ENCODE measurements around the gene LTB. TPM values are rescaled to one million over a fixed set of nuclear protein-coding genes. Genes with fewer than 3 reads are reported as not detected.

Gene LTB
- total RNA-seq, 1 experiment from 2014 or later = not detected

DNA sequence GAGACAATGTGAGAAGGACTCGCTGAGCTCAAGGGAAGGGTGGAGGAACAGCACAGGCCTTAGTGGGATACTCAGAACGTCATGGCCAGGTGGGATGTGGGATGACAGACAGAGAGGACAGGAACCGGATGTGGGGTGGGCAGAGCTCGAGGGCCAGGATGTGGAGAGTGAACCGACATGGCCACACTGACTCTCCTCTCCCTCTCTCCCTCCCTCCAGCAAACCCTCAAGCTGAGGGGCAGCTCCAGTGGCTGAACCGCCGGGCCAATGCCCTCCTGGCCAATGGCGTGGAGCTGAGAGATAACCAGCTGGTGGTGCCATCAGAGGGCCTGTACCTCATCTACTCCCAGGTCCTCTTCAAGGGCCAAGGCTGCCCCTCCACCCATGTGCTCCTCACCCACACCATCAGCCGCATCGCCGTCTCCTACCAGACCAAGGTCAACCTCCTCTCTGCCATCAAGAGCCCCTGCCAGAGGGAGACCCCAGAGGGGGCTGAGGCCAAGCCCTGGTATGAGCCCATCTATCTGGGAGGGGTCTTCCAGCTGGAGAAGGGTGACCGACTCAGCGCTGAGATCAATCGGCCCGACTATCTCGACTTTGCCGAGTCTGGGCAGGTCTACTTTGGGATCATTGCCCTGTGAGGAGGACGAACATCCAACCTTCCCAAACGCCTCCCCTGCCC lies 5.2 kb downstream of the LTB start:
- no peak for DNase-seq (ENCODE audit: low spot score)

DNA sequence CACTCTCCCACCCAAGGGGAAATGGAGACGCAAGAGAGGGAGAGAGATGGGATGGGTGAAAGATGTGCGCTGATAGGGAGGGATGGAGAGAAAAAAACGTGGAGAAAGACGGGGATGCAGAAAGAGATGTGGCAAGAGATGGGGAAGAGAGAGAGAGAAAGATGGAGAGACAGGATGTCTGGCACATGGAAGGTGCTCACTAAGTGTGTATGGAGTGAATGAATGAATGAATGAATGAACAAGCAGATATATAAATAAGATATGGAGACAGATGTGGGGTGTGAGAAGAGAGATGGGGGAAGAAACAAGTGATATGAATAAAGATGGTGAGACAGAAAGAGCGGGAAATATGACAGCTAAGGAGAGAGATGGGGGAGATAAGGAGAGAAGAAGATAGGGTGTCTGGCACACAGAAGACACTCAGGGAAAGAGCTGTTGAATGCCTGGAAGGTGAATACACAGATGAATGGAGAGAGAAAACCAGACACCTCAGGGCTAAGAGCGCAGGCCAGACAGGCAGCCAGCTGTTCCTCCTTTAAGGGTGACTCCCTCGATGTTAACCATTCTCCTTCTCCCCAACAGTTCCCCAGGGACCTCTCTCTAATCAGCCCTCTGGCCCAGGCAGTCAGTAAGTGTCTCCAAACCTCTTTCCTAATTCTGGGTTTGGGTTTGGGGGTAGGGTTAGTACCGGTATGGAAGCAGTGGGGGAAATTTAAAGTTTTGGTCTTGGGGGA lies 6.1 kb downstream of the LTB start:
- DNase-seq (ENCODE audit: low spot score) = no peak

DNA sequence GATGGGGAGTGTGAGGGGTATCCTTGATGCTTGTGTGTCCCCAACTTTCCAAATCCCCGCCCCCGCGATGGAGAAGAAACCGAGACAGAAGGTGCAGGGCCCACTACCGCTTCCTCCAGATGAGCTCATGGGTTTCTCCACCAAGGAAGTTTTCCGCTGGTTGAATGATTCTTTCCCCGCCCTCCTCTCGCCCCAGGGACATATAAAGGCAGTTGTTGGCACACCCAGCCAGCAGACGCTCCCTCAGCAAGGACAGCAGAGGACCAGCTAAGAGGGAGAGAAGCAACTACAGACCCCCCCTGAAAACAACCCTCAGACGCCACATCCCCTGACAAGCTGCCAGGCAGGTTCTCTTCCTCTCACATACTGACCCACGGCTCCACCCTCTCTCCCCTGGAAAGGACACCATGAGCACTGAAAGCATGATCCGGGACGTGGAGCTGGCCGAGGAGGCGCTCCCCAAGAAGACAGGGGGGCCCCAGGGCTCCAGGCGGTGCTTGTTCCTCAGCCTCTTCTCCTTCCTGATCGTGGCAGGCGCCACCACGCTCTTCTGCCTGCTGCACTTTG lies 6.8 kb downstream of the LTB start, which contains the start of gene TNF:
TSS of gene TNF (plus strand) at position 231 of the 567 bp plus-strand sequence. CDS start at position 408, 177 bp downstream.
- no peak for DNase-seq (ENCODE audit: low spot score)

DNA sequence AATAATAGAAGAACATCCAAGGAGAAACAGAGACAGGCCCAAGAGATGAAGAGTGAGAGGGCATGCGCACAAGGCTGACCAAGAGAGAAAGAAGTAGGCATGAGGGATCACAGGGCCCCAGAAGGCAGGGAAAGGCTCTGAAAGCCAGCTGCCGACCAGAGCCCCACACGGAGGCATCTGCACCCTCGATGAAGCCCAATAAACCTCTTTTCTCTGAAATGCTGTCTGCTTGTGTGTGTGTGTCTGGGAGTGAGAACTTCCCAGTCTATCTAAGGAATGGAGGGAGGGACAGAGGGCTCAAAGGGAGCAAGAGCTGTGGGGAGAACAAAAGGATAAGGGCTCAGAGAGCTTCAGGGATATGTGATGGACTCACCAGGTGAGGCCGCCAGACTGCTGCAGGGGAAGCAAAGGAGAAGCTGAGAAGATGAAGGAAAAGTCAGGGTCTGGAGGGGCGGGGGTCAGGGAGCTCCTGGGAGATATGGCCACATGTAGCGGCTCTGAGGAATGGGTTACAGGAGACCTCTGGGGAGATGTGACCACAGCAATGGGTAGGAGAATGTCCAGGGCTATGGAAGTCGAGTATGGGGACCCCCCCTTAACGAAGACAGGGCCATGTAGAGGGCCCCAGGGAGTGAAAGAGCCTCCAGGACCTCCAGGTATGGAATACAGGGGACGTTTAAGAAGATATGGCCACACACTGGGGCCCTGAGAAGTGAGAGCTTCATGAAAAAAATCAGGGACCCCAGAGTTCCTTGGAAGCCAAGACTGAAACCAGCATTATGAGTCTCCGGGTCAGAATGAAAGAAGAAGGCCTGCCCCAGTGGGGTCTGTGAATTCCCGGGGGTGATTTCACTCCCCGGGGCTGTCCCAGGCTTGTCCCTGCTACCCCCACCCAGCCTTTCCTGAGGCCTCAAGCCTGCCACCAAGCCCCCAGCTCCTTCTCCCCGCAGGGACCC lies 7.8 kb downstream of the LTB start:
- DNase-seq (ENCODE audit: low spot score) = no peak

DNA sequence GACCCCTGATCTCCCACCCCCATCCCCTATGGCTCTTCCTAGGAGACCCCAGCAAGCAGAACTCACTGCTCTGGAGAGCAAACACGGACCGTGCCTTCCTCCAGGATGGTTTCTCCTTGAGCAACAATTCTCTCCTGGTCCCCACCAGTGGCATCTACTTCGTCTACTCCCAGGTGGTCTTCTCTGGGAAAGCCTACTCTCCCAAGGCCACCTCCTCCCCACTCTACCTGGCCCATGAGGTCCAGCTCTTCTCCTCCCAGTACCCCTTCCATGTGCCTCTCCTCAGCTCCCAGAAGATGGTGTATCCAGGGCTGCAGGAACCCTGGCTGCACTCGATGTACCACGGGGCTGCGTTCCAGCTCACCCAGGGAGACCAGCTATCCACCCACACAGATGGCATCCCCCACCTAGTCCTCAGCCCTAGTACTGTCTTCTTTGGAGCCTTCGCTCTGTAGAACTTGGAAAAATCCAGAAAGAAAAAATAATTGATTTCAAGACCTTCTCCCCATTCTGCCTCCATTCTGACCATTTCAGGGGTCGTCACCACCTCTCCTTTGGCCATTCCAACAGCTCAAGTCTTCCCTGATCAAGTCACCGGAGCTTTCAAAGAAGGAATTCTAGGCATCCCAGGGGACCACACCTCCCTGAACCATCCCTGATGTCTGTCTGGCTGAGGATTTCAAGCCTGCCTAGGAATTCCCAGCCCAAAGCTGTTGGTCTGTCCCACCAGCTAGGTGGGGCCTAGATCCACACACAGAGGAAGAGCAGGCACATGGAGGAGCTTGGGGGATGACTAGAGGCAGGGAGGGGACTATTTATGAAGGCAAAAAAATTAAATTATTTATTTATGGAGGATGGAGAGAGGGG lies 8.8 kb downstream of the LTB start:
- DNase-seq (ENCODE audit: low spot score) = no peak

DNA sequence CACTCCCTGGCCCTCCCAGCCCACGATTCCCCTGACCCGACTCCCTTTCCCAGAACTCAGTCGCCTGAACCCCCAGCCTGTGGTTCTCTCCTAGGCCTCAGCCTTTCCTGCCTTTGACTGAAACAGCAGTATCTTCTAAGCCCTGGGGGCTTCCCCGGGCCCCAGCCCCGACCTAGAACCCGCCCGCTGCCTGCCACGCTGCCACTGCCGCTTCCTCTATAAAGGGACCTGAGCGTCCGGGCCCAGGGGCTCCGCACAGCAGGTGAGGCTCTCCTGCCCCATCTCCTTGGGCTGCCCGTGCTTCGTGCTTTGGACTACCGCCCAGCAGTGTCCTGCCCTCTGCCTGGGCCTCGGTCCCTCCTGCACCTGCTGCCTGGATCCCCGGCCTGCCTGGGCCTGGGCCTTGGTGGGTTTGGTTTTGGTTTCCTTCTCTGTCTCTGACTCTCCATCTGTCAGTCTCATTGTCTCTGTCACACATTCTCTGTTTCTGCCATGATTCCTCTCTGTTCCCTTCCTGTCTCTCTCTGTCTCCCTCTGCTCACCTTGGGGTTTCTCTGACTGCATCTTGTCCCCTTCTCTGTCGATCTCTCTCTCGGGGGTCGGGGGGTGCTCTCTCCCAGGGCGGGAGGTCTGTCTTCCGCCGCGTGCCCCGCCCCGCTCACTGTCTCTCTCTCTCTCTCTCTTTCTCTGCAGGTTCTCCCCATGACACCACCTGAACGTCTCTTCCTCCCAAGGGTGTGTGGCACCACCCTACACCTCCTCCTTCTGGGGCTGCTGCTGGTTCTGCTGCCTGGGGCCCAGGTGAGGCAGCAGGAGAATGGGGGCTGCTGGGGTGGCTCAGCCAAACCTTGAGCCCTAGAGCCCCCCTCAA lies 9.9 kb downstream of the LTB start, which contains the start of gene LTA:
TSS of gene LTA (plus strand) at position 249 of the 871 bp plus-strand sequence. CDS start at position 703, 454 bp downstream.
- DNase-seq (ENCODE audit: low spot score) = no peak

DNA sequence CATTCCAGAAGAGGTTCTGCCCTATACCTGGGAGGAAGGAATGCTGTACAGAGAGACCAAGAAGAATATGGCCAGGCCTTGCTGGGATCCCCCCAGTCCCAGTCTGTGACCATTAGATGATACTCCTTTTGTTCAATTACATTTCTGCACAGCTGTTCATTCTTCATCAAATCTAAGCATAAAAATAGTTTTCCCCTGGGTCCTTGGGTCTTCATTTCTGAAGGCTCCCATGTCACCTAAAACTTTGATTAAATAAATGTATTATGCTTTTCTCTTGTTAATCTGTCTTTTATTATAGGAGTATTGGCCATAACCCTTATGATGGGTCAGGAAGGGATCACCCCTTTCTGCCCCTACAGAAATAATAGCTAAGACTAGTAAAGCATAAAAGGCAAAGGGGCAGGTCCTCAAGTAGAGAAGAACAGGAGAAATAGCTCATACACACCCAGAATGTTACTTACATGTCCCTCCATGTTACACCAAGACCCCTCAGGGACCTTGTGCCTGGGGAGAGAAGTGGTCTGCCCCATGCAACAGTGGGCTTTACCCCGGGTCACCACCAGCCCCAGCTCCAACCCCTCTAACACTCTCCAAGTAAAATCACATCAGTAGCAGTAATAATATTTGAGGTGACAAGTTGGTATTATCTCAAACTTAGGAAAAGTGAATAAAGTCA lies 12.2 kb downstream of the LTB start:
- DNase-seq (ENCODE audit: low spot score) = no peak

DNA sequence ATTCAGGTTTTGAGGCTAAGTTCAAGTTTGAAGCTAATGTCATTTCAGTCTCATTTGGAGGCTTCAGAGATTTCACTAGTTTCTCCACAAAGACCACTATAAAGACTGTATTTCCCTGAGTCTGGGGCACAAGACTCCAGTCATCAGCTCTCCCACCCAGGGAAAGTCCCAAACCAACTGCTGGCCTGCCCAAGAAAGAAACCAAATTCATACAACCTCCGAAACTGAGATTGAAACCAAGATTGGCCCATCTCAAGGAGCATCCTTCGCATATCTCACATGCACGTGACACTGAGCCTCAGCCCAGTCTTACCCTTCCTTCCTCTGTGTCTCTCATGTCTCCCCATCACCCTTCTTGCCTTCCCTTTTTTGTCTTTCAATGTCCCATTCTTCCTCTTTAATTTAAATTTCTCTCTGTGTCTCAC lies 13.7 kb downstream of the LTB start:
- DNase-seq (ENCODE audit: low spot score) = no peak

DNA sequence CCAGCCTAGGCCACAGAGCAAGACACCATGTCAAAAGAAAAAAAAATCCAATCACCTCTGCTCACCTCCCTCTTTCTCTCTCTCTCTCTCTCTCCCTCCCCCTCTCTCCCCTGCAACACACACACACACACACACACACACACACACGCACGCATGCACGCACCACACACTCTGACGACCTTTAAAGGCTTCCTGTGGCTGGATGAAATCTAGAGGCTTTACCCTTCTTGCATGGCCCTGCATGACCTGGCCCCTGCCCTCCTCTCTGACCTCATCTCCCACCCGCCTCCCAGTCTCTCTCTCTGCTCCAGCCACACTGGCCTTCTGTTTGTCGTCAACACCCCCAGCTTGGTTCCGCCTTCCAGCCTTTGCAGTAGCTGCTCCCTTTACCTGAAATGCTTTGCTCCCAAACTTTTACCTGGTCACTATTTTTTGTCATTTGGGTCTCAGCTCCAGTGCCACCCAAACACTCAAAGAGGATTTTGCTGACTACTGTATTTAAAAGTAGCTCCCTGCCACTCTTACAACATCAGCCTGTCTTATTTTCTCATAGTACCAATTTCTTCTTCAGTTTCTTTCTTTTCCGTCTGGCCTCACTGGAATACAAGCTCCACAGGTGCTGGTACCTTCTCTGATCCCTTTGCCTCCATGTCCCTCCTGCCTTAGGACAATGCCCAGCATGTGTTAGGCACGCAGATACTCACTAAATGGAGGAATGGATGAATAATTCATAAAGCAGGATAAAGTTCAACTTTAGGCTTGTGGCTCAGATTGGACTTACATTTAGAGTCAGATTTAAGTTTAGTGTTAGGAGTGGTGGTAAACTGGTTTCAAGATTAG lies 14.5 kb downstream of the LTB start:
- DNase-seq (ENCODE audit: low spot score) = no peak

DNA sequence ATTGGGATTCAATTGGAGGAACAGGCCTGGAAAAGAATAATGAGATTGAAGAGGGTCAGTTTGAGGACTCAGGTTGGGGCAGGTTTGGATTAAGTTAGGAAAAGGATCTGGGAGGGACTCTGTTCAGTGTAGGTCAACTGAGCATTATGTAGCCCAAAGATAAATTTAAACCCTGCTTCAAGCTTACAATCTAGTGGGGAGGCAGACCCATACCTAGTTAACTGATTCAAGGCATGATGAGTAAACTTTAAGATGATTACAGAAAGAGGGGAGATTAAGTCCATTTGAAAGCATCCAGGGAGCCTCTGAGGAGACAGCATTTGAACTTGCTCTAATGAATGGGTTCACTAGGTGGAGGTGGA lies 21.5 kb downstream of the LTB start:
- DNase-seq (ENCODE audit: low spot score) = no peak

DNA sequence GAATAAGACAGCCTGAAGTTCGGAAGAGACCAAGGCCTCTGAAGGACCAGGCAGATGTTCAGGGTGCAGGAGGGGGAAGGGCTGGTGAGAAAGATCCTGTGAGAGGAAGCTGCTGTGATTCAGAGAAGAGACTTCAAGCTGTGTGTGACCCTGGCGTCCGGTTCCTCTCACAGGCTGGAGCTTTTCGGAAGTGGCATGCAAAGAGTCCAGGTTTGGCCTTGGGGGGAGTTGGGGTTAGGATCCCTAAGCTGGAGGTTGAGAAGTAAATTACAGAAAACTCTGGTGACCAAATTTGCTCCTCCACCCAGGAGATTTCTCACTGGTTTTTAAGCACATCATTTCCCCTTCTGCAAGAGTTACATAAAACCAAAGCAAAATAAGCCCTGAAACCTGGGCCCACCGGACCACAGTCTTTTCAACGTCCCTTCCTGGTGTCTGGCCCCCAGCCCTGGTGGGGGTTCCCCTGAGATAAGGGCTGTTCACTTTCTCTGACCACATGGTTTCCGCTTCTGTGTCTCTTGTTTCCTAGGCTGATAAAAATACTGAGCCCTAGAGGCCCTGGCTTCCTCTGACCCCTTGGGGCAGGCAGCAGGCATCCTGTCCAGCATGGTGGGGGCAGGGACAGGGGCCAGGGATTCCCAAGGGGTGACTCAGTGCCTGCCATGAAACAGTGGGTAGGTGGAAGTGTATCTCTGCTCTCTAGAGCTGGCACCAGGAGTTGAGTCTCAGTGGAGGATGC lies 22.1 kb downstream of the LTB start:
- DNase-seq (ENCODE audit: low spot score) = no peak

DNA sequence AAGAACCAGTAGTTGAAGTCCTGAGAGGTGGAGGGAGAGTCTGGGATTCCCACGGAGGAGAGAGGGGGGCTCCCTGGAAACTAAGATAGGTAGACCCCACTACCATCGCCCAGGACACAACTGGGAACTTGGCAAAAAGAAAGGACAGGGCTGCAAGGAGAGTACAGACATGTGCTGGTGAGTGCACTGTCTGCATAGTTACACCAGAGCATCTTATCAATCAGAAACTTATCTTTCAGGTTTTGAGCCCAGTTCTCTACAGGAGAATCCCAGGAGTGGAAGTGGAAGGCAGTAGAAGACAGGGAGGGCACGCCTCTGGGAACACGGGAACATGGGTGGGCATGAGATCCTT lies 22.6 kb downstream of the LTB start:
- no peak for DNase-seq (ENCODE audit: low spot score)

DNA sequence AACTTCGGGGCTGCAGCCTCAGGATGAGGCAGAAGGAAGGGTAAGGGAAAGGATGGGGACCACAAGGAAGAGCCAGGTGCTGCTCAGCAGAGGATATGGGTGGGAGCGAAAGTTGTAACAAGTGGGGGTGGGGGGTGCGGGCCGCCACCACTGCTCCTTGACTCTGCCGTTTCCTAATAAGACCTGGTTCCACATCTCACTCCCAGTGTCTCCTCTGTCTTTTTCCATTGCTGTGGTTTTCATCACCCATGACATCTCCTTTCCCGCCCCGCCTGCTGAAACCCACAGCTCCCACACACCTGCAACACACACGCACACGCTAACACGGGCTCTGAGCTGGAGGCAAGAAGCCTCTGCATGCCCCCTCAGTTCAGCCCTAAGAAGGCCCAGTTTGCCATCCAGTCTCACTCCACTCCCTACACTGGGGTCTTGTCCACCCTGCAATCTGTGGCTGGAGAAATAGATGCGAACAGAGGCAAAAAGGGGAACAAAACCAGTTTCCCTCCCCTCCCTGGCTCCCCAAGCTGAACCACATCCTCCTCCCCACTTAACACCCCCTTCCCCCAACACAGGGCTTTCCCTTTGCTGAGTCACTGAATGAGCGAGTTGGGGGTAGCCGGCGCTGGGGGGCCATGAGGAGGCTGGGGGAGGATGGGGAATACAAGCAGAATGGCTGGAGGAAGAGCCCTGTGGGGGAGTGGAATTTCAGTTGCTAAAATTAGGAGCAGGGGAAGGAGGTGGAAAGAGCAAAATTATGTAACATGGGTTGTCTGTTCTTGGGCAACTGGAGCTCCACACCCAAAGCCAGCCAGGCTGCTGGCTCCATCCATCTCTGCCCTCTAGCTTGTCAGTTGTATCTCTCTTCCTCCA lies 23.4 kb downstream of the LTB start:
- DNase-seq (ENCODE audit: low spot score) = no peak

DNA sequence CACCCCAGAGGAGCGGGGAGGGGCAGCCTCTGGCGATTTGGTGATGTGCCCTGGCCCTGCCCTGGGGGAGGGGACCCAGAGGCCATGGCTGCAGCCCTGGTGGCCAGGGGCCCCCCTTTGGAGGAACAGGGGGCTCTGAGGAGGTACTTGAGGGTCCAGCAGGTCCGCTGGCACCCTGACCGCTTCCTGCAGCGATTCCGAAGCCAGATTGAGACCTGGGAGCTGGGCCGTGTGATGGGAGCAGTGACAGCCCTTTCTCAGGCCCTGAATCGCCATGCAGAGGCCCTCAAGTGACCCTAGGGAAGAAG lies 24.0 kb downstream of the LTB start:
- no peak for DNase-seq (ENCODE audit: low spot score)

DNA sequence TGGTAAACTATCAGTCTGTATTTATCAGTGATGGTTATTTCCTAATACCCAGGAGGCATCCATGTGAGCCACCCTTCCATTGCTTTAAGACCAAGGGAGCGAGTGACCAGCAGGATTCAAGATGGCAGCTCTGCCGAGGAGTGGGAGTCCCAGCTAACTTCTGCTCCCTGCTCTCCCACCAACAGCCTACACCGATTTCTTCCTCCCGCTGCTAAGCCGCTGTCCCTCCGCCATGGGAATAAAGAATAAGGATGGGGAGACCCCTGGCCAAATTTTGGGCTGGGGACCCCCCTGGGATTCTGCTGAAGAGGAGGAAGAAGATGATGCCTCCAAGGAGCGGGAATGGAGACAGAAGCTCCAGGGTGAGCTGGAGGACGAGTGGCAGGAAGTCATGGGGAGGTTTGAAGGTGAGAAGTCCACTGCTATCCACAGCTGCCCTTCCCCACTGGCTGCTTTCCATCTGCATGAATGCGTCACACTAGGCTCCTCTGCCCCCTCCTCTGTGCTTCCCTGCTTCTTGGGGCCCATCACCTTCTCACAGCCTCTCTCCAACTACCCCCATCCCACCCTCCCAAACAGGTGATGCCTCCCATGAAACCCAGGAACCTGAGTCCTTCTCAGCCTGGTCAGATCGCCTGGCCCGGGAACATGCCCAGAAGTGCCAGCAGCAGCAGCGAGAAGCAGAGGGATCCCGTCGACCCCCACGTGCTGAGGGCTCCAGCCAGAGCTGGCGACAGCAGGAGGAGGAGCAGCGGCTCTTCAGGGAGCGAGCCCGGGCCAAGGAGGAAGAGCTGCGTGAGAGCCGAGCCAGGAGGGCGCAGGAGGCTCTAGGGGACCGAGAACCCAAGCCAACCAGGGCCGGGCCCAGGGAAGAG lies 24.5 kb downstream of the LTB start:
- DNase-seq (ENCODE audit: low spot score) = no peak

DNA sequence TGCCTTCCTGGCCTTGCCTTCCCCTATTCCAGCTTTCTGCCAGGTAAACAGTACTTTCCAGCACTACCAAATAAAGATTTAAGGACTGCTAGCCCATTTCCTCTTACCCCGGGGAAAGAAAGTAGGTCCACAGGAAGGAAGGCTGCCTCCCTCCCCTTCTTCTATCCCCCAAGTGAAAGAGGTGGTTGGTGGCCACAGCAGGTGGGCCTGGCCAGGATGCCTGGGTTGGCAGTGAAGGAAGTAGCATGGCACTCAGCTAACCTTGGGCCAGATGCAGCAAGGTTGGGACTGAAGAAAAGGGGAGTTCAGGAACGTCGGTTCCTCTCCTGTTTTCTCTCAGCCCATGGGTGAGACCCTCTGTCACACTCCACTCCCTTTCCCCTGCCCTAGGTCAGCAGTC lies 25.9 kb downstream of the LTB start:
- DNase-seq (ENCODE audit: low spot score) = no peak

Measured in H4 (cell line).